HUES48 (cell line): ENCODE measurements around the gene STOX1.
"Not testable (repeated sequence)": the region's sequence is repeated elsewhere in the genome, so short reads cannot be mapped to it uniquely, and the experiment has no call there.

Experiments
- H3K27ac ChIP-seq: one replicate; pipeline ENCODE4 v1.7.0; 2013; ENCODE audit warnings: low read depth, low read length, inconsistent platforms
- H3K27me3 ChIP-seq: 2 replicates; pipeline ENCODE4 v1.6.1; 2013; ENCODE audit warnings: mild to moderate bottlenecking, low read length; ENCODE audit not compliant: control insufficient read depth, insufficient read depth
- H3K36me3 ChIP-seq: 2 replicates; pipeline ENCODE4 v1.6.1; 2013; ENCODE audit warnings: low read length; ENCODE audit not compliant: control insufficient read depth, insufficient read depth
- H3K4me1 ChIP-seq: 2 replicates; pipeline ENCODE4 v1.6.1; 2013; ENCODE audit warnings: mild to moderate bottlenecking, low read length; ENCODE audit not compliant: control insufficient read depth, insufficient read depth
- H3K4me3 ChIP-seq: 2 replicates; pipeline ENCODE4 v1.5.1; 2013; ENCODE audit warnings: mild to moderate bottlenecking, low read depth, low read length
- H3K9ac ChIP-seq: 2 replicates; pipeline ENCODE4 v1.6.1; 2013; ENCODE audit warnings: mild to moderate bottlenecking, low read depth, low read length, moderate library complexity
- H3K9me3 ChIP-seq: 2 replicates; pipeline ENCODE4 v1.6.1; 2013; ENCODE audit warnings: low read length; ENCODE audit not compliant: control insufficient read depth, insufficient read depth

The STOX1 gene

GRCh38 chr10:68810830-68811229 lies 16.5 kb upstream of the STOX1 start:
- not testable (repeated sequence) for H3K27ac ChIP-seq, H3K27me3 ChIP-seq, H3K9ac ChIP-seq, H3K4me3 ChIP-seq, H3K9me3 ChIP-seq, H3K36me3 ChIP-seq, H3K4me1 ChIP-seq

- H3K9me3 ChIP-seq = no peaks in the 10 kb centered on the region
- no peak overlapping the region for H3K4me3 ChIP-seq
- H3K9ac ChIP-seq = no peak overlapping the region
- H3K4me1 ChIP-seq = 0 out of 2 replicates have a peak, but pooled peaks cover 4% of the 10 kb centered on the region
- no peaks in the 10 kb centered on the region for H3K27me3 ChIP-seq
- no peaks in the 10 kb centered on the region for H3K36me3 ChIP-seq
- no peak overlapping the region for H3K27ac ChIP-seq
Measured at GRCh38 chr10:68811314-68812009, 15.9 kb upstream of the STOX1 start.

GRCh38 chr10:68812420-68812819 lies 14.9 kb upstream of the STOX1 start:
- no peaks in the 10 kb centered on the region for H3K27me3 ChIP-seq
- no peak overlapping the region for H3K4me3 ChIP-seq
- H3K9me3 ChIP-seq = no peaks in the 10 kb centered on the region
- 0 out of 2 replicates have a peak, but pooled peaks cover 4% of the 10 kb centered on the region for H3K4me1 ChIP-seq
- no peaks in the 10 kb centered on the region for H3K36me3 ChIP-seq
- no peak overlapping the region for H3K9ac ChIP-seq
- no peak overlapping the region for H3K27ac ChIP-seq

- no peaks in the 10 kb centered on the region for H3K9me3 ChIP-seq
- no peak overlapping the region for H3K4me3 ChIP-seq
- H3K4me1 ChIP-seq = 0 out of 2 replicates have a peak, but pooled peaks cover 4% of the 10 kb centered on the region
- H3K27me3 ChIP-seq = no peaks in the 10 kb centered on the region
- no peak overlapping the region for H3K9ac ChIP-seq
- no peaks in the 10 kb centered on the region for H3K36me3 ChIP-seq
- no peak overlapping the region for H3K27ac ChIP-seq
Measured at GRCh38 chr10:68813559-68813958, 13.8 kb upstream of the STOX1 start.

- Histone ChIP-seq H3K9me3 (no peaks in the 10 kb centered on the region), H3K9ac (no peak overlapping the region), H3K36me3 (no peaks in the 10 kb centered on the region), H3K4me1 (0 out of 2 replicates have a peak, but pooled peaks cover 4% of the 10 kb centered on the region), H3K4me3 (no peak overlapping the region), H3K27ac (no peak overlapping the region), H3K27me3 (no peaks in the 10 kb centered on the region)
Measured at GRCh38 chr10:68816796-68817412, 10.4 kb upstream of the STOX1 start.

GRCh38 chr10:68820359-68820758 lies 7.0 kb upstream of the STOX1 start:
- not testable (repeated sequence) for H3K4me1 ChIP-seq, H3K9me3 ChIP-seq, H3K4me3 ChIP-seq, H3K36me3 ChIP-seq, H3K9ac ChIP-seq, H3K27ac ChIP-seq, H3K27me3 ChIP-seq

GRCh38 chr10:68822626-68823025 lies 4.7 kb upstream of the STOX1 start:
- H3K36me3 ChIP-seq, H3K9me3 ChIP-seq: not testable (repeated sequence)

GRCh38 chr10:68827592-68827959 lies 245 bp downstream of the STOX1 start:
- peaks cover 18% of the 10 kb centered on the region for H3K27me3 ChIP-seq
- peak overlapping the region; percentile 72; the same call in 1 of the 2 replicates for H3K4me3 ChIP-seq
- H3K9ac ChIP-seq, H3K36me3 ChIP-seq, H3K9me3 ChIP-seq, H3K4me1 ChIP-seq: not testable (repeated sequence)
- H3K27ac ChIP-seq = peak overlapping the region; percentile 69

More at GRCh38 chr10:68822626-68823025, 4.7 kb upstream of the STOX1 start:
- H3K9ac ChIP-seq, H3K4me1 ChIP-seq, H3K4me3 ChIP-seq, H3K27me3 ChIP-seq, H3K27ac ChIP-seq: not testable (repeated sequence)

GRCh38 chr10:68828083-68828601 lies 811 bp downstream of the STOX1 start:
- Histone ChIP-seq H3K27me3 (peaks cover 18% of the 10 kb centered on the region), H3K4me3 (peak overlapping the region; percentile 68)
- not testable (repeated sequence) for H3K4me1 ChIP-seq, H3K36me3 ChIP-seq, H3K9ac ChIP-seq, H3K9me3 ChIP-seq, H3K27ac ChIP-seq

GRCh38 chr10:68828833-68829232 lies 1.5 kb downstream of the STOX1 start:
- peak overlapping the region; percentile 68; the same call in 1 of the 2 replicates for H3K4me3 ChIP-seq

GRCh38 chr10:68829521-68829920 lies 2.2 kb downstream of the STOX1 start:
- Histone ChIP-seq H3K9ac (no peak overlapping the region), H3K4me3 (no peak overlapping the region), H3K9me3 (no peaks in the 10 kb centered on the region), H3K36me3 (no peaks in the 10 kb centered on the region), H3K4me1 (no peaks in the 10 kb centered on the region), H3K27ac (no peak overlapping the region), H3K27me3 (peaks cover 18% of the 10 kb centered on the region)

More at GRCh38 chr10:68828833-68829232, 1.5 kb downstream of the STOX1 start:
- H3K27me3 ChIP-seq = peaks cover 18% of the 10 kb centered on the region
- H3K36me3 ChIP-seq = no peaks in the 10 kb centered on the region
- H3K27ac ChIP-seq = no peak overlapping the region
- no peaks in the 10 kb centered on the region for H3K9me3 ChIP-seq
- no peaks in the 10 kb centered on the region for H3K4me1 ChIP-seq
- H3K9ac ChIP-seq = no peak overlapping the region
